ENCODE results near the gene OOSP3.

DNA sequence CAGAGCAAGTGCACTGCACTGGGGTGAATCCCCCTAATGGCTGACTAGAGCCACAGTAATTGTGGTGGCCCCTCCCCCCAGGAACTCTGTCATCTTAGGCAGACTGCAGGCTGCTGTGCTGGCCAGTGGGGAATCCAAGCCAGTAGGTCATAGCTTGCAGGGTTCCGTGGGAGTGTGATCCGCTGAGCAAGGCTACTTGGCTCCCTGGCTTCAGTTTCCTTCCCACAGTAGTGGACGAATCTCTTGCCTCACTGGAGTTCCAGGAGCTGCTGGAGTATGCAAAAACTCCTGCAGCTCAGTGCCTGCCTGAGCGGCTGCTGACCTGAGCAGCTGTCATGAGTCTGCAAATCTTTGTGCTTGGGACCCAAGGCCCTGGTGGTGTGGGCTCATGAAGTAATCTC is 13.2 kb downstream of the OOSP3 start:
- TF ChIP-seq, protein P1, sequence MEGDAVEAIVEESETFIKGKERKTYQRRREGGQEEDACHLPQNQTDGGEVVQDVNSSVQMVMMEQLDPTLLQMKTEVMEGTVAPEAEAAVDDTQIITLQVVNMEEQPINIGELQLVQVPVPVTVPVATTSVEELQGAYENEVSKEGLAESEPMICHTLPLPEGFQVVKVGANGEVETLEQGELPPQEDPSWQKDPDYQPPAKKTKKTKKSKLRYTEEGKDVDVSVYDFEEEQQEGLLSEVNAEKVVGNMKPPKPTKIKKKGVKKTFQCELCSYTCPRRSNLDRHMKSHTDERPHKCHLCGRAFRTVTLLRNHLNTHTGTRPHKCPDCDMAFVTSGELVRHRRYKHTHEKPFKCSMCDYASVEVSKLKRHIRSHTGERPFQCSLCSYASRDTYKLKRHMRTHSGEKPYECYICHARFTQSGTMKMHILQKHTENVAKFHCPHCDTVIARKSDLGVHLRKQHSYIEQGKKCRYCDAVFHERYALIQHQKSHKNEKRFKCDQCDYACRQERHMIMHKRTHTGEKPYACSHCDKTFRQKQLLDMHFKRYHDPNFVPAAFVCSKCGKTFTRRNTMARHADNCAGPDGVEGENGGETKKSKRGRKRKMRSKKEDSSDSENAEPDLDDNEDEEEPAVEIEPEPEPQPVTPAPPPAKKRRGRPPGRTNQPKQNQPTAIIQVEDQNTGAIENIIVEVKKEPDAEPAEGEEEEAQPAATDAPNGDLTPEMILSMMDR (conservative IDR thresholded peaks at IDR 0.05; ENCODE audit: low read length) = no peak
- no peak for TF ChIP-seq EZH2phosphoT487 (IDR thresholded peaks at IDR 0.05; ENCODE audit: borderline replicate concordance, low read depth, low read length)
